ENCODE results near the gene MOB3B.

MOB3B gene

DNA sequence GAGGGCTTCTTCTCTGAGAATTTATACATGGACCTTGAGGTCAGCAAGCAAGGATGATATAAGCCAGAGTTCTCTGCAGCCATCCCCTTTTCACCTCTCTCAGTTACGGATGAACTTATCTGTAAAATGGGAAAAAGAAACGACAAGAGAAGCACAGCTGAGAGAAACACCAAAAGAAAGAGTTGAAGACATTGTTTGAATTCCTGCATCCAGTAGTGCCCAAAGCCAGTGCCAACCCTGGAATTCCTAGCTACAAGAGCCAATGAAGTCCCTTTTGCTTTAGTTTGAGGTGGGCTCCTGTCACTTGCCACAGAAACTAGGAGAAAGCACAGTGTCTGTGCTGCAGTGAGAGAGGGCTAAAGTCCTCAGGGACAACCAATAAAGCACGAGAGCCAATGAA is 6.6 kb upstream of the MOB3B start:
- TF ChIP-seq ZFP3 (CRISPR knock-in tag; IDR thresholded peaks at IDR 0.05) (no peak), RARB (CRISPR knock-in tag; IDR thresholded peaks at IDR 0.05) (no peak), ZFP30 (CRISPR knock-in tag; IDR thresholded peaks at IDR 0.05) (no peak)
- TF ChIP-seq, protein P1, sequence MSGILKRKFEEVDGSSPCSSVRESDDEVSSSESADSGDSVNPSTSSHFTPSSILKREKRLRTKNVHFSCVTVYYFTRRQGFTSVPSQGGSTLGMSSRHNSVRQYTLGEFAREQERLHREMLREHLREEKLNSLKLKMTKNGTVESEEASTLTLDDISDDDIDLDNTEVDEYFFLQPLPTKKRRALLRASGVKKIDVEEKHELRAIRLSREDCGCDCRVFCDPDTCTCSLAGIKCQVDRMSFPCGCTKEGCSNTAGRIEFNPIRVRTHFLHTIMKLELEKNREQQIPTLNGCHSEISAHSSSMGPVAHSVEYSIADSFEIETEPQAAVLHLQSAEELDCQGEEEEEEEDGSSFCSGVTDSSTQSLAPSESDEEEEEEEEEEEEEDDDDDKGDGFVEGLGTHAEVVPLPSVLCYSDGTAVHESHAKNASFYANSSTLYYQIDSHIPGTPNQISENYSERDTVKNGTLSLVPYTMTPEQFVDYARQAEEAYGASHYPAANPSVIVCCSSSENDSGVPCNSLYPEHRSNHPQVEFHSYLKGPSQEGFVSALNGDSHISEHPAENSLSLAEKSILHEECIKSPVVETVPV (CRISPR knock-in tag; IDR thresholded peaks at IDR 0.05): no peak
- TF ChIP-seq, protein P2, sequence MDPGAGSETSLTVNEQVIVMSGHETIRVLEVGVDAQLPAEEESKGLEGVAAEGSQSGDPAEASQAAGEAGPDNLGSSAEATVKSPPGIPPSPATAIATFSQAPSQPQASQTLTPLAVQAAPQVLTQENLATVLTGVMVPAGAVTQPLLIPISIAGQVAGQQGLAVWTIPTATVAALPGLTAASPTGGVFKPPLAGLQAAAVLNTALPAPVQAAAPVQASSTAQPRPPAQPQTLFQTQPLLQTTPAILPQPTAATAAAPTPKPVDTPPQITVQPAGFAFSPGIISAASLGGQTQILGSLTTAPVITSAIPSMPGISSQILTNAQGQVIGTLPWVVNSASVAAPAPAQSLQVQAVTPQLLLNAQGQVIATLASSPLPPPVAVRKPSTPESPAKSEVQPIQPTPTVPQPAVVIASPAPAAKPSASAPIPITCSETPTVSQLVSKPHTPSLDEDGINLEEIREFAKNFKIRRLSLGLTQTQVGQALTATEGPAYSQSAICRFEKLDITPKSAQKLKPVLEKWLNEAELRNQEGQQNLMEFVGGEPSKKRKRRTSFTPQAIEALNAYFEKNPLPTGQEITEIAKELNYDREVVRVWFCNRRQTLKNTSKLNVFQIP (CRISPR knock-in tag; IDR thresholded peaks at IDR 0.05; ENCODE audit: borderline replicate concordance, low read depth): no peak
- TF ChIP-seq, protein P3, sequence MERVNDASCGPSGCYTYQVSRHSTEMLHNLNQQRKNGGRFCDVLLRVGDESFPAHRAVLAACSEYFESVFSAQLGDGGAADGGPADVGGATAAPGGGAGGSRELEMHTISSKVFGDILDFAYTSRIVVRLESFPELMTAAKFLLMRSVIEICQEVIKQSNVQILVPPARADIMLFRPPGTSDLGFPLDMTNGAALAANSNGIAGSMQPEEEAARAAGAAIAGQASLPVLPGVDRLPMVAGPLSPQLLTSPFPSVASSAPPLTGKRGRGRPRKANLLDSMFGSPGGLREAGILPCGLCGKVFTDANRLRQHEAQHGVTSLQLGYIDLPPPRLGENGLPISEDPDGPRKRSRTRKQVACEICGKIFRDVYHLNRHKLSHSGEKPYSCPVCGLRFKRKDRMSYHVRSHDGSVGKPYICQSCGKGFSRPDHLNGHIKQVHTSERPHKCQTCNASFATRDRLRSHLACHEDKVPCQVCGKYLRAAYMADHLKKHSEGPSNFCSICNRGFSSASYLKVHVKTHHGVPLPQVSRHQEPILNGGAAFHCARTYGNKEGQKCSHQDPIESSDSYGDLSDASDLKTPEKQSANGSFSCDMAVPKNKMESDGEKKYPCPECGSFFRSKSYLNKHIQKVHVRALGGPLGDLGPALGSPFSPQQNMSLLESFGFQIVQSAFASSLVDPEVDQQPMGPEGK (CRISPR knock-in tag; IDR thresholded peaks at IDR 0.05; ENCODE audit: borderline replicate concordance): no peak
- ATAC-seq: no peak

DNA sequence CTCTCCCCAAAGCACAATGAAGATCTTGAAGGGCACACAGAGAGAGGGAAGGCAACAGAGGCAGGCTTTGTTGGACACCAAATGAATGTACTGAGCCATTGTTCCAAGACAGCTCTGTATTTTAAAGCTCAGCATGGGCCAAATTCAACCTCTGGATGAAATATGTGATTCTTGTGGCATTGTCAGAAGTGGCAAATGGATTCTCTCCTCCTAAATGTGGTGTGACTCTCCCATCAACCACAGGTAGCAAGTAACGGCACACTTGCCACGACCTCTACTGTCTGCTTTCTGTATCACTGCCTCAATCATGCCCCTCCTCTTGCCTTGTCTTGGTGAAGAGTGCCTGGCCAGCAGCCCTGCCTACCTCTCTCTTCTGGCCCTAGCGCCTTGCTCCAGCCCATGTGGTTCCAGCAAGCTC is 6.1 kb upstream of the MOB3B start:
- no peak for TF ChIP-seq ZNF70 (CRISPR knock-in tag; IDR thresholded peaks at IDR 0.05)
- ATAC-seq: no peak

DNA sequence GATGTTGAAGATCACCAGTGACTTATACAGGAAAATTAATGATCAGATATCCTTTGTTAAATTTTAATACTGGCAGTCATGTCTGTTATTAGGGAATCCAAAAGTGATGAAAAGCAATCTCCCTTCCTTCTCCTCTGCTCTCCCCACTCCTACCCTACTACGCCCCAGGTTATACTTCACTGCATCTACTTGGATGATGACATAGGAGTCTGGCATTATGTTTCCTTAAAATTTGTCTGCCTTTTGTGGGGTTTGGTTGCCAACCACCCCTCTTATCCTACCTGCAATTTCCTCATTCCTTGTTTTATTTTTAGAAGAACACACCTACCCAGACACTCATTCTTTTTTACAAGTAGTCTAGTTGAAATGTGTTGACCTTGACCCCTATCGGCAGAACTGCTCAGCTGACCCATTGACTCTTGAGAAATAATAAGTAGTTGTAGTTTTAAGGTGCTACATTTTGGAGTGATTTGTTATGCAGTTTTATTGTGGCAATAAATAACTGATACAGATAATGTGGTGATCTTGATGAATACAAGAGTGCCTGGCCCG is 5.1 kb upstream of the MOB3B start:
- TF ChIP-seq, protein P4, sequence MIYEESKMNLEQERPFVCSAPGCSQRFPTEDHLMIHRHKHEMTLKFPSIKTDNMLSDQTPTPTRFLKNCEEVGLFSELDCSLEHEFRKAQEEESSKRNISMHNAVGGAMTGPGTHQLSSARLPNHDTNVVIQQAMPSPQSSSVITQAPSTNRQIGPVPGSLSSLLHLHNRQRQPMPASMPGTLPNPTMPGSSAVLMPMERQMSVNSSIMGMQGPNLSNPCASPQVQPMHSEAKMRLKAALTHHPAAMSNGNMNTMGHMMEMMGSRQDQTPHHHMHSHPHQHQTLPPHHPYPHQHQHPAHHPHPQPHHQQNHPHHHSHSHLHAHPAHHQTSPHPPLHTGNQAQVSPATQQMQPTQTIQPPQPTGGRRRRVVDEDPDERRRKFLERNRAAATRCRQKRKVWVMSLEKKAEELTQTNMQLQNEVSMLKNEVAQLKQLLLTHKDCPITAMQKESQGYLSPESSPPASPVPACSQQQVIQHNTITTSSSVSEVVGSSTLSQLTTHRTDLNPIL (CRISPR knock-in tag; IDR thresholded peaks at IDR 0.05; ENCODE audit: low read depth): no peak
- no peak for TF ChIP-seq RARB (CRISPR knock-in tag; IDR thresholded peaks at IDR 0.05)
- TF ChIP-seq, protein P1 (CRISPR knock-in tag; IDR thresholded peaks at IDR 0.05): no peak
- ATAC-seq: no peak

DNA sequence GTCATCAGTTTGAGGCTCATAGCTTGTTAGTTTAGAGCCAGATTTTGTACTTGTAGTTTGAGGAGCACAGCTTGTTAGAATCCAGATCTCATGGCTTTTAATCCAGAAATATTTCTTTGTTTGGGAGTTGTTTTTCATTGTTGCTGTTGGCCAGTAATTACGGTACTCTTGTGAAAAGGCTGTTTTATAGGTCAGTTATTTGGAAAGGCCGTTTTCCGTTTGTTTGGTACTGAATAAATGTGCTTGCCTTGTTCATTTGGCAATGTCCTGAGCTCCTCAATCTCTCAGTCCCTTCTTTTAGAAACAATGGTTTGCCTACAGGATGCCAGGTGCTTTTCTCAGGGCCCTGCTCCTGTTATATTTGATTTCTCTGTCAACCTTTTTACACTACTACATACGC is 4.5 kb upstream of the MOB3B start:
- ATAC-seq: no peak
- TF ChIP-seq, protein P4 (CRISPR knock-in tag; IDR thresholded peaks at IDR 0.05; ENCODE audit: low read depth): no peak
- TF ChIP-seq, protein P1 (CRISPR knock-in tag; IDR thresholded peaks at IDR 0.05): no peak
- TF ChIP-seq RARB (CRISPR knock-in tag; IDR thresholded peaks at IDR 0.05): no peak
- TF ChIP-seq ESRRG (CRISPR knock-in tag; IDR thresholded peaks at IDR 0.05): no peak
- no peak for TF ChIP-seq OSR1 (CRISPR knock-in tag; IDR thresholded peaks at IDR 0.05)
- TF ChIP-seq ZNF70 (CRISPR knock-in tag; IDR thresholded peaks at IDR 0.05): no peak
- TF ChIP-seq ISL1 (CRISPR knock-in tag; IDR thresholded peaks at IDR 0.05): no peak
- no peak for TF ChIP-seq TCF4 (CRISPR knock-in tag; IDR thresholded peaks at IDR 0.05; ENCODE audit: borderline replicate concordance)
- no peak for TF ChIP-seq TOX (CRISPR knock-in tag; IDR thresholded peaks at IDR 0.05; ENCODE audit: borderline replicate concordance)
- no peak for TF ChIP-seq BACH2 (CRISPR knock-in tag; IDR thresholded peaks at IDR 0.05; ENCODE audit: borderline replicate concordance)
- TF ChIP-seq, protein P5, sequence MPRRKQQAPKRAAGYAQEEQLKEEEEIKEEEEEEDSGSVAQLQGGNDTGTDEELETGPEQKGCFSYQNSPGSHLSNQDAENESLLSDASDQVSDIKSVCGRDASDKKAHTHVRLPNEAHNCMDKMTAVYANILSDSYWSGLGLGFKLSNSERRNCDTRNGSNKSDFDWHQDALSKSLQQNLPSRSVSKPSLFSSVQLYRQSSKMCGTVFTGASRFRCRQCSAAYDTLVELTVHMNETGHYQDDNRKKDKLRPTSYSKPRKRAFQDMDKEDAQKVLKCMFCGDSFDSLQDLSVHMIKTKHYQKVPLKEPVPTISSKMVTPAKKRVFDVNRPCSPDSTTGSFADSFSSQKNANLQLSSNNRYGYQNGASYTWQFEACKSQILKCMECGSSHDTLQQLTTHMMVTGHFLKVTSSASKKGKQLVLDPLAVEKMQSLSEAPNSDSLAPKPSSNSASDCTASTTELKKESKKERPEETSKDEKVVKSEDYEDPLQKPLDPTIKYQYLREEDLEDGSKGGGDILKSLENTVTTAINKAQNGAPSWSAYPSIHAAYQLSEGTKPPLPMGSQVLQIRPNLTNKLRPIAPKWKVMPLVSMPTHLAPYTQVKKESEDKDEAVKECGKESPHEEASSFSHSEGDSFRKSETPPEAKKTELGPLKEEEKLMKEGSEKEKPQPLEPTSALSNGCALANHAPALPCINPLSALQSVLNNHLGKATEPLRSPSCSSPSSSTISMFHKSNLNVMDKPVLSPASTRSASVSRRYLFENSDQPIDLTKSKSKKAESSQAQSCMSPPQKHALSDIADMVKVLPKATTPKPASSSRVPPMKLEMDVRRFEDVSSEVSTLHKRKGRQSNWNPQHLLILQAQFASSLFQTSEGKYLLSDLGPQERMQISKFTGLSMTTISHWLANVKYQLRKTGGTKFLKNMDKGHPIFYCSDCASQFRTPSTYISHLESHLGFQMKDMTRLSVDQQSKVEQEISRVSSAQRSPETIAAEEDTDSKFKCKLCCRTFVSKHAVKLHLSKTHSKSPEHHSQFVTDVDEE (CRISPR knock-in tag; IDR thresholded peaks at IDR 0.05): no peak
- no peak for TF ChIP-seq ZFP30 (CRISPR knock-in tag; IDR thresholded peaks at IDR 0.05)
- no peak for TF ChIP-seq ZFP3 (CRISPR knock-in tag; IDR thresholded peaks at IDR 0.05)
- no peak for TF ChIP-seq ZNF8 (CRISPR knock-in tag; IDR thresholded peaks at IDR 0.05)
- TF ChIP-seq, protein P3 (CRISPR knock-in tag; IDR thresholded peaks at IDR 0.05; ENCODE audit: borderline replicate concordance): no peak
- no peak for TF ChIP-seq ZNF565 (CRISPR knock-in tag; conservative IDR thresholded peaks at IDR 0.05; ENCODE audit: low read depth)

All from SK-N-SH treated with all-trans-retinoic acid at 6 μM for 48 hours (cell line).